Osteoblast (primary cell): Measurements from ENCODE around the gene HOXB9. TPM values are rescaled to one million over a fixed set of nuclear protein-coding genes. Genes with fewer than 3 reads are reported as not detected.

ENCODE experiments used
- DNase-seq: peaks from one replicate; pipeline ENCODE4 v3.0.0; 2011; ENCODE audit warnings: low spot score, mixed read lengths; ENCODE audit not compliant: insufficient read length; ENCODE audit errors: missing footprints
- H2AFZ ChIP-seq: 2 replicates; pipeline ENCODE4 v1.6.0; 2011; ENCODE audit warnings: mild to moderate bottlenecking, low read length
- H3K27ac ChIP-seq: 2 replicates; pipeline ENCODE4 v1.5.1; 2011; ENCODE audit warnings: mild to moderate bottlenecking, low read depth, low read length, moderate library complexity
- H3K27me3 ChIP-seq: 2 replicates; pipeline ENCODE4 v1.6.0; 2012; ENCODE audit warnings: mild to moderate bottlenecking, control low read depth, inconsistent platforms, low read length, moderate library complexity; ENCODE audit not compliant: insufficient read depth
- H3K36me3 ChIP-seq: 2 replicates; pipeline ENCODE4 v1.5.1; 2011; ENCODE audit warnings: mild to moderate bottlenecking, low read length, control low read depth, moderate library complexity; ENCODE audit not compliant: insufficient read depth
- H3K4me1 ChIP-seq: 2 replicates; pipeline ENCODE4 v1.5.1; 2011; ENCODE audit warnings: mild to moderate bottlenecking, low read length, control low read depth, moderate library complexity; ENCODE audit not compliant: insufficient read depth
- H3K4me2 ChIP-seq: 2 replicates; pipeline ENCODE4 v1.6.0; 2011; ENCODE audit warnings: mild to moderate bottlenecking, low read length; ENCODE audit not compliant: insufficient read depth
- H3K4me3 ChIP-seq: fragments of 200-600 bp; sonication (generic); 3 replicates; pipeline ENCODE4 v1.5.1; 2012; ENCODE audit warnings: mild to moderate bottlenecking, low read length, inconsistent platforms; ENCODE audit not compliant: insufficient read depth
- H3K79me2 ChIP-seq: 2 replicates; pipeline ENCODE4 v1.6.0; 2012; ENCODE audit warnings: mild to moderate bottlenecking, low read length, control low read depth, inconsistent platforms; ENCODE audit not compliant: insufficient read depth
- H3K9me3 ChIP-seq: 2 replicates; pipeline ENCODE4 v1.5.1; 2011; ENCODE audit warnings: low read depth, low read length, control low read depth
- H4K20me1 ChIP-seq: 2 replicates; pipeline ENCODE4 v1.6.0; 2012; ENCODE audit warnings: mild to moderate bottlenecking, low read length, control low read depth; ENCODE audit not compliant: insufficient read depth
- total RNA-seq: library from RNA; depleted of rRNA; stranded (reverse); fragments of >200 nt; gene quantifications from 2 replicates; pipeline ENCODE4 v1.2.3, GENCODE V29; 2012
- TF ChIP-seq, protein P1 (sequence below): IDR thresholded peaks from 2 replicates; pipeline ENCODE4 v1.5.1; 2011; ENCODE audit warnings: mild to moderate bottlenecking, low read depth, low read length, moderate library complexity; ENCODE audit errors: extremely low read depth

The HOXB9 gene
- total RNA-seq, 1 donor = not detected

DNA sequence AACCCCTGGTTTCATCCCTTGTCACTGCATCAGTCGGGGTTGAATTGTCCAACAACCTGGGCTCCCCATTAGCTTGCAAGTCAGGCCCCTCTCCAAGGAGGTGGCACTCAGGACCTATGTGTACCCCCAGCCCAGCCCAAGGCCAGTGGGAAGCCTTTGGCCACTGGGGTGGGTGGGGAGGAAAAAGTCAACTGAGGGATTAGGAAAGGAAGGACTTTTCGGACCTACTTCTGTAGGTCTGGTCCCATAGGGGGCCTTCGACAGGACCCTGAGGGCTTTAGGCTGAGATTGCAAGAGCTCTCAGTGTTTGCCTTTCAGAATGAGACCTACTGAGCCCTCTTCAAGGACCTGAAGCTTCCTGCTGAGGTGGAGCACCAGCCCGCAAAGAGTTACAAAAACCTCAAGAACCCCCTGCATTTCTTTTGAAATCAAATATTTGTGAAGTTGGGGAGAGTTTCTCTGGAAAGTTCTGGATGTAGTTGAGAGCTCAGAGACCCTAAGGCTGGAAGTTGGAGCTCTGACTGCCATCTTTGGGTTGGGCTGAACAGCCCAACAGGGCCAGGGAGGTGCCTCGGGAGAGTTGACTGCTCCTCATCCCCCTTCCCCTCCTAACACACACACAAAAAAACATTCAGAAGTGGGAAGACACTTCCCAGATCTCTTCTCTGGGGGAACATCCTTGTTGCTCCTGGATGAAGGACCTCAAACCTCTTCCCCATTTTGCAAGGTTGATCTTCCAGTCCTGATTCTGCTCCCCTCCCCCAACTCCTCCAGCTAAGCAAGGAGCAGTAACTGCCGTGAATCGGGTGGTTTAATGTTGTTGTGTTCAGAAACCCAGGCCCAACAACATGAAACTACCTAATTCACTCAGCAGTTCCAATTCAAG is 5.8 kb upstream of the HOXB9 start:
- TF ChIP-seq, protein P1, sequence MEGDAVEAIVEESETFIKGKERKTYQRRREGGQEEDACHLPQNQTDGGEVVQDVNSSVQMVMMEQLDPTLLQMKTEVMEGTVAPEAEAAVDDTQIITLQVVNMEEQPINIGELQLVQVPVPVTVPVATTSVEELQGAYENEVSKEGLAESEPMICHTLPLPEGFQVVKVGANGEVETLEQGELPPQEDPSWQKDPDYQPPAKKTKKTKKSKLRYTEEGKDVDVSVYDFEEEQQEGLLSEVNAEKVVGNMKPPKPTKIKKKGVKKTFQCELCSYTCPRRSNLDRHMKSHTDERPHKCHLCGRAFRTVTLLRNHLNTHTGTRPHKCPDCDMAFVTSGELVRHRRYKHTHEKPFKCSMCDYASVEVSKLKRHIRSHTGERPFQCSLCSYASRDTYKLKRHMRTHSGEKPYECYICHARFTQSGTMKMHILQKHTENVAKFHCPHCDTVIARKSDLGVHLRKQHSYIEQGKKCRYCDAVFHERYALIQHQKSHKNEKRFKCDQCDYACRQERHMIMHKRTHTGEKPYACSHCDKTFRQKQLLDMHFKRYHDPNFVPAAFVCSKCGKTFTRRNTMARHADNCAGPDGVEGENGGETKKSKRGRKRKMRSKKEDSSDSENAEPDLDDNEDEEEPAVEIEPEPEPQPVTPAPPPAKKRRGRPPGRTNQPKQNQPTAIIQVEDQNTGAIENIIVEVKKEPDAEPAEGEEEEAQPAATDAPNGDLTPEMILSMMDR = no peak
- Histone ChIP-seq H4K20me1 (peaks cover 2% of the 10 kb centered on the region), H3K9me3 (no peaks in the 10 kb centered on the region), H3K79me2 (no peaks in the 10 kb centered on the region), H2AFZ (no peak overlapping the region), H3K4me3 (no peak overlapping the region), H3K36me3 (no peaks in the 10 kb centered on the region), H3K27me3 (peaks cover 100% of the 10 kb centered on the region), H3K4me2 (no peak overlapping the region), H3K4me1 (no peaks in the 10 kb centered on the region), H3K27ac (no peak overlapping the region)
- DNase-seq = peak; percentile 76

DNA sequence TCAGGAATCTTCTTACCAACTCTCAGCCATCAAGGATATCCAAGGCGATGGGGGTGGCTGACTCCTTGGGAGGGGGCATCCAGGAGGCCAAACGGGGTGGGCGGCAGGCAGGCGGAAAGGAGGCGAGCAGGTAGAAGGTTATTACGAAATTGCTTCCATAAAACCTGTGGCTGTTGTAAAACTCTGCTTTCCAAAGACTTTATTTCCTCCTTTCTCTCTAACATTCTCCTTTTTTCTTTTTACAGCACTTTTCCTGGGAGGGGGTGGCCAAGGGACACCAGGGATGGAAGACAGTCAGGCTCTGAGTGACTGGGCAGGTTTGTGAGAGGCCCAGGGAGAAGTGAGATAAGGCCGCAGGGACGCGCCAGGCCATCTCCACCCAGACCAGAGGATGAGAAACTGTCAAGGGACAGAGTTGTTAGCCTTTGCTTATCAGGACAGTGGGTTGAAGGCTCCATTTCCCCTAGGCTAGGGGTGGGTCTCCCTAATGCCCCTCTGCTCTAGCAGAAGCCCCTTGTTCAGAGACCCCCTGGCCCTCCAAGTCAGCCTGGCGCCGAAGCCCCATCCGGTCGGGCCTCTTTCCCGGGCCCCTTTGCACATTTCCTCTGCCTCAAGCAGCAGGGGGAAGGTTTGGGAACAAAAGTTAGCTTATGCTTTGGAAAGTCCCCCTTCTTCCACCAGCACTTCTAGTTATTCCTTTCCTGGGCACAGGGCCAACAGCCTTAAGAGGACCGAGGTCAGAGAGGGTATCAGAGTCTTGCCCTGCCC is 5.0 kb upstream of the HOXB9 start:
- Histone ChIP-seq H3K79me2 (no peaks in the 10 kb centered on the region), H3K27ac (no peak overlapping the region), H3K9me3 (no peaks in the 10 kb centered on the region), H2AFZ (no peak overlapping the region), H3K4me2 (no peak overlapping the region), H3K36me3 (no peaks in the 10 kb centered on the region), H3K27me3 (peaks cover 98% of the 10 kb centered on the region), H3K4me1 (no peaks in the 10 kb centered on the region), H4K20me1 (peaks cover 2% of the 10 kb centered on the region), H3K4me3 (no peak overlapping the region)
- peak; percentile 76 for DNase-seq
- TF ChIP-seq, protein P1 = no peak

DNA sequence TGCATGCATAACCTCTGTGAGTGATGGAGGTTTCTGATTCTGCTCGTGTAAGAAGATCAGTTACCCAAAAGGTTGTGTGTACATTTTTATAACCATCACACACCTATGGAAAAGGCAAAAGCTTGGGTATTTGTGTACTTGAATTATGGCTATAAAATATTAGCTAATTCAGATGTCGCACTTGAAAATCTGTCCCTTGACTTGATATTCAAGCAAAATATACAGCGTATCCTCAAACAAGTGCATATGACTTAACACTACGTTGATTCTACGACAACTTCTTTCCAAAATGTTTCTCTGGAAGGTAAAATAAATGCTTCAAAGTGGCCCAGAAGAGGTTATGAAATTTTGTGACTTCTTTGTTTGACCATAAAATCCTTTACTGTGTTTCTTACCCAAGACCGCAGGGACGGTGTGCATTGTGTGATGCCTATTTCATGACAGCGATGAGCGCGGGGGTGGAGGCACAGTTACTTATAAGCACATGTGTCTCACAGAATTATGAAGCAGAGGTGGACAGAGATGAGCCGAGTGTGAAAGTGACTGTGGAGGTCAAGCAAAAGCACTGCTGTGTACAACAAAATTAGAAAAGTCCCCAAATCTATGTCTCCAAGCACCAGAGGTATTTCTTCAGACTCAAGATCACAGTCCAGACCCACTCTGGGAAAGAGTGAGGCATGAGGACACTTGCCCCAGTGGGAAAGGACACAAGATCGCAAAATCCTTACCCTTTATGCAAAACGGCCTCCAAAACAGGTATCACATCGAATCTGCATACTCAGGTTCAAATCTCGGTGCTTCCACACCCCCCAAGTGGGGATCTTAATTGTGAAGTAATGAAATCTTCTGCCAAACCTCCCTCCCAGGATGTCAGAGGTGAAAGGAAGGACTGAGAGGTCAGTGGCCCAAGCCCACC is 4.1 kb upstream of the HOXB9 start:
- Histone ChIP-seq H3K36me3 (no peaks in the 10 kb centered on the region), H3K79me2 (no peaks in the 10 kb centered on the region), H3K9me3 (no peaks in the 10 kb centered on the region), H2AFZ (no peak overlapping the region), H3K4me2 (no peak overlapping the region), H3K4me3 (no peak overlapping the region), H4K20me1 (peaks cover 2% of the 10 kb centered on the region), H3K4me1 (no peaks in the 10 kb centered on the region), H3K27me3 (peaks cover 98% of the 10 kb centered on the region), H3K27ac (no peak overlapping the region)
- TF ChIP-seq, protein P1 = no peak
- DNase-seq = peak; percentile 27
